KMS-11 (cell line): ENCODE data around the gene PRKG1.

Experiments
- H2AFZ ChIP-seq: fragments of 200-600 bp; sonication (generic); 2 replicates; pipeline ENCODE4 v1.6.1; 2016; ENCODE audit warnings: antibody characterized with exemption, mixed run types, low read depth
- H3K27ac ChIP-seq: fragments of 200-600 bp; sonication (generic); 2 replicates; pipeline ENCODE4 v1.6.1; 2016; ENCODE audit warnings: mild to moderate bottlenecking, mixed run types
- H3K27me3 ChIP-seq: fragments of 200-600 bp; sonication (generic); 2 replicates; pipeline ENCODE4 v1.6.1; 2017; ENCODE audit warnings: mild to moderate bottlenecking, low read depth, mixed run types, moderate library complexity; ENCODE audit not compliant: insufficient read depth
- H3K36me3 ChIP-seq: fragments of 200-600 bp; sonication (generic); 2 replicates; pipeline ENCODE4 v1.6.1; 2017; ENCODE audit warnings: mild to moderate bottlenecking, mixed run types; ENCODE audit not compliant: insufficient read depth
- H3K4me1 ChIP-seq: fragments of 200-600 bp; sonication (generic); 2 replicates; pipeline ENCODE4 v1.6.1; 2016; ENCODE audit warnings: mild to moderate bottlenecking, low read depth, mixed run types; ENCODE audit not compliant: poor library complexity, severe bottlenecking
- H3K4me2 ChIP-seq: fragments of 200-600 bp; sonication (generic); 2 replicates; pipeline ENCODE4 v1.7.0; 2016; ENCODE audit warnings: mild to moderate bottlenecking, mixed run types
- H3K4me3 ChIP-seq: fragments of 200-600 bp; sonication (generic); IDR thresholded peaks from 2 replicates; pipeline ENCODE4 v1.6.1; 2017; ENCODE audit warnings: low read depth, low read length, mixed read lengths; ENCODE audit not compliant: insufficient read depth
- H3K79me2 ChIP-seq: fragments of 200-600 bp; sonication (generic); 2 replicates; pipeline ENCODE4 v1.6.1; 2016; ENCODE audit warnings: low read depth, mixed run types; ENCODE audit not compliant: insufficient read depth
- H3K9ac ChIP-seq: fragments of 200-600 bp; sonication (generic); 2 replicates; pipeline ENCODE4 v1.6.1; 2016; ENCODE audit warnings: mild to moderate bottlenecking, mixed run types
- H4K20me1 ChIP-seq: fragments of 200-600 bp; sonication (generic); 2 replicates; pipeline ENCODE4 v1.6.1; 2016; ENCODE audit warnings: mild to moderate bottlenecking, mixed run types; ENCODE audit not compliant: insufficient read depth
- CTCF ChIP-seq: fragments of 200-600 bp; sonication (generic); conservative IDR thresholded peaks from 2 replicates; pipeline ENCODE4 v1.6.1; 2017; ENCODE audit warnings: low read depth, mild to moderate bottlenecking, antibody characterized with exemption, low read length, moderate library complexity, mixed read lengths

Gene PRKG1

GRCh38 chr10:51423121-51423452 is 348.8 kb downstream of the PRKG1 start:
- no peak overlapping the region for H3K27ac ChIP-seq
- H3K79me2 ChIP-seq, result no peaks in the 10 kb centered on the region
- H3K27me3 ChIP-seq, result no peaks in the 10 kb centered on the region
- no peak for TF ChIP-seq CTCF
- H2AFZ ChIP-seq, result no peak overlapping the region
- no peak overlapping the region for H3K9ac ChIP-seq
- H3K4me3 ChIP-seq, result no peak overlapping the region
- H3K4me1 ChIP-seq, result no peaks in the 10 kb centered on the region
- no peak overlapping the region for H3K4me2 ChIP-seq
- no peaks in the 10 kb centered on the region for H3K36me3 ChIP-seq
- H4K20me1 ChIP-seq, result no peaks in the 10 kb centered on the region

- H3K79me2 ChIP-seq, result no peaks in the 10 kb centered on the region
- H2AFZ ChIP-seq, result no peak overlapping the region
- no peaks in the 10 kb centered on the region for H3K36me3 ChIP-seq
- no peak for TF ChIP-seq CTCF
- H3K4me3 ChIP-seq, result no peak overlapping the region
- no peaks in the 10 kb centered on the region for H4K20me1 ChIP-seq
- no peak overlapping the region for H3K27ac ChIP-seq
- H3K27me3 ChIP-seq, result no peaks in the 10 kb centered on the region
- H3K4me1 ChIP-seq, result no peaks in the 10 kb centered on the region
- no peak overlapping the region for H3K4me2 ChIP-seq
- H3K9ac ChIP-seq, result no peak overlapping the region
Observed at GRCh38 chr10:51425431-51425830, 351.1 kb downstream of the PRKG1 start.

GRCh38 chr10:51427758-51428157 is 353.5 kb downstream of the PRKG1 start:
- TF ChIP-seq CTCF, result no peak
- Histone ChIP-seq H3K4me2 (no peak overlapping the region), H3K36me3 (no peaks in the 10 kb centered on the region), H3K4me3 (no peak overlapping the region), H2AFZ (no peak overlapping the region), H3K27me3 (no peaks in the 10 kb centered on the region), H3K27ac (no peak overlapping the region), H3K4me1 (no peaks in the 10 kb centered on the region), H4K20me1 (no peaks in the 10 kb centered on the region), H3K79me2 (no peaks in the 10 kb centered on the region), H3K9ac (no peak overlapping the region)

GRCh38 chr10:51430506-51430905 is 356.2 kb downstream of the PRKG1 start:
- Histone ChIP-seq H4K20me1 (no peaks in the 10 kb centered on the region), H3K4me1 (no peaks in the 10 kb centered on the region), H2AFZ (no peak overlapping the region), H3K4me3 (no peak overlapping the region), H3K27me3 (no peaks in the 10 kb centered on the region), H3K27ac (no peak overlapping the region), H3K79me2 (no peaks in the 10 kb centered on the region), H3K4me2 (no peak overlapping the region), H3K9ac (no peak overlapping the region), H3K36me3 (no peaks in the 10 kb centered on the region)
- TF ChIP-seq CTCF, result no peak

- Histone ChIP-seq H4K20me1 (no peaks in the 10 kb centered on the region), H3K79me2 (no peaks in the 10 kb centered on the region), H2AFZ (no peak overlapping the region), H3K27me3 (no peaks in the 10 kb centered on the region), H3K9ac (no peak overlapping the region), H3K4me2 (no peak overlapping the region), H3K4me3 (no peak overlapping the region), H3K36me3 (no peaks in the 10 kb centered on the region), H3K4me1 (no peaks in the 10 kb centered on the region), H3K27ac (no peak overlapping the region)
- TF ChIP-seq CTCF, result no peak
Observed at GRCh38 chr10:51433949-51434475, 359.7 kb downstream of the PRKG1 start.
